GM10847 (cell line): ENCODE results near the gene GCAT.

ENCODE experiments used
- POLR2A ChIP-seq: IDR thresholded peaks from 2 replicates; pipeline ENCODE4 v1.6.1; 2011; ENCODE audit not compliant: insufficient read length; ENCODE audit errors: extremely low read depth

The GCAT gene

GRCh38 chr22:37816543-37817180, 8.9 kb downstream of the GCAT start:
- TF ChIP-seq POLR2A: no peak

GRCh38 chr22:37817705-37818408, 10.1 kb downstream of the GCAT start:
- no peak for TF ChIP-seq POLR2A

- no peak for TF ChIP-seq POLR2A
Measured at GRCh38 chr22:37818409-37819104, 10.8 kb downstream of the GCAT start.

- no peak for TF ChIP-seq POLR2A
Measured at GRCh38 chr22:37819105-37819433, 11.3 kb downstream of the GCAT start.

- no peak for TF ChIP-seq POLR2A
Measured at GRCh38 chr22:37820350-37820749, 12.6 kb downstream of the GCAT start.

GRCh38 chr22:37822079-37822833, 14.5 kb downstream of the GCAT start:
- TF ChIP-seq POLR2A: no peak

- TF ChIP-seq POLR2A: no peak
Measured at GRCh38 chr22:37823134-37823985, 15.6 kb downstream of the GCAT start, which contains the start of gene GALR3. Gene GALR3 (plus strand): TSS chr22:37823382. CDS start chr22:37823407, 25 bp downstream.

GRCh38 chr22:37824674-37825641, 17.2 kb downstream of the GCAT start:
- no peak for TF ChIP-seq POLR2A

- no peak for TF ChIP-seq POLR2A
Measured at GRCh38 chr22:37827056-37827455, 19.3 kb downstream of the GCAT start.

- TF ChIP-seq POLR2A: no peak
Measured at GRCh38 chr22:37830093-37830842, 22.5 kb downstream of the GCAT start.

GRCh38 chr22:37831472-37831871, 23.7 kb downstream of the GCAT start:
- TF ChIP-seq POLR2A: no peak

GRCh38 chr22:37832022-37832857, 24.5 kb downstream of the GCAT start:
- no peak for TF ChIP-seq POLR2A
